GM21390 (cell line): ENCODE data around the gene SLCO3A1.
"Not testable (repeated sequence)": the region's sequence is repeated elsewhere in the genome, so short reads cannot be mapped to it uniquely, and the experiment has no call there.

ENCODE experiments used
- ATAC-seq: cut with Tn5 transposase; IDR thresholded peaks from one replicate; pipeline ENCODE4 v1.9.1; 2021; ENCODE audit not compliant: unreplicated experiment

Gene SLCO3A1

DNA sequence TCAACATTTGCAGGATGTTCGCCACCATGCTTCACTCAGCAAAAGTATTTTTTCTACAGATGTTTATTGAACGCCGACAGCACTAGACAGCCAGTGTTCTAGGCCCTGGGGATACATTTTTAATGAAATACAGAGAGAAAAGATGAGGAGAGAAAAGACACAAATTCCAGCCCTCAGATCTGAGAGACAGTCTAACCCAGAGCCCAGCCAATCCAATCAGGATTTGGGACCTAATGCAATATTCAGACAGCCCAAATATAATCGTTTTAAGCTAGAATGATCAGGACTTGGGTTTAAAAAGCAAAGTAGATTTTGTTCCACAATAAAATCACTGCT is 174.8 kb downstream of the SLCO3A1 start:
- ATAC-seq: no peak

DNA sequence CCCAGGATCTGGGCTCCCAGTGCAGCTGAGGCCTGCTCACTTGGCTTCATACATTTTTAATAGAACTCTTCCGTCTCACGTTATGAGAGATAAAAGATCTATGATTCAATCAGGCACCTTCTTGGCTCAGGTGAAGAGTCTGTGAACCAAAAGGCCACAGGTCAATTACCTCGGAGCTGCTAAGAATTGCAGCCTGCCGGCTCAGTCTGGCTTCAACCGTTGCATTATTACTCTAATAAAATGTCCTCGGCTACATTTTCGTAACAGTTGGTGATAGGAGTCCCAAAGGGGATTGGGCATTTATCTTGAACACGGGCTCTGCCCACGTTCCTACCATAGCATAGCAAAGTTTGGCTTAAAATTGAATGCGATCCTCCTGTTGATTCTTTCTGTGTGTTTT is 176.3 kb downstream of the SLCO3A1 start:
- ATAC-seq: no peak

DNA sequence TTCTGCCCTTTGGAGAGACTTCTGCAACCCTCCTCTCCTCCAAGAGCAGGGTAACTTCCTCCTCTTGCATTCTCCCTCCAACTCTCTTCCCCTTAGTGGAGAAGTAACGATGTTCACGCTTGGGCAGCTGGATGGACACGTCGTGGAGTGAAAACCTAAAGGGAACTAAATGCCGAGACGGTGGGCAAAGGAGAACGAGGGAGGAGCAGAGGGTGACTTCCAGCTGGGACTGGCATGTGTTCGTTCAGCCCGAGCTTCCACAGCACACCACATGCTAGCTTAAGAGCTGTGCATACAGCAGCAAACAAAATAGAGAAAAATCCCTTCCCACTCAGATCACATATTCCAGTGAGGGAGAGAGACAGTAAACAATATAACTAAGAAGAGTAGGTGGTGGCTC is 179.8 kb downstream of the SLCO3A1 start:
- no peak for ATAC-seq

DNA sequence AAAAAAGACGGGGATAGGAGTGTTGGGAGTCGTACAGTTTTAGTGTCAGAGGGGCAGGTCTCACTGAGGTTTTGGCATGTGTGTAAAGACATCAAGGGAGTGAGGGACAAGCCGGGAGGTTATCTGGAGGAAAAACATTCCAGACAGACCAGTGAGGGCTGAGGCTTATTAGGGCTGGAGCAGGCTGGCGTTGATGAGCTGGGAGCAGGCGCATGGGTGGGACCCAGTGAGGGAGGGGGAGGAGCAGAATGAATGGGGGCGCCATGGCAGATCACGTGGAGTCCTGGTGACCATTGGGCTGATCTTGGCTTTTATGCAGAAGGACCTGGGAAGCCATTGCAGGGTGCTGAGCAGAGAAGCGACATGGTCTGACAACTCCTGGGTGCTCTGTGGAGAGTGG is 180.2 kb downstream of the SLCO3A1 start:
- ATAC-seq: no peak

DNA sequence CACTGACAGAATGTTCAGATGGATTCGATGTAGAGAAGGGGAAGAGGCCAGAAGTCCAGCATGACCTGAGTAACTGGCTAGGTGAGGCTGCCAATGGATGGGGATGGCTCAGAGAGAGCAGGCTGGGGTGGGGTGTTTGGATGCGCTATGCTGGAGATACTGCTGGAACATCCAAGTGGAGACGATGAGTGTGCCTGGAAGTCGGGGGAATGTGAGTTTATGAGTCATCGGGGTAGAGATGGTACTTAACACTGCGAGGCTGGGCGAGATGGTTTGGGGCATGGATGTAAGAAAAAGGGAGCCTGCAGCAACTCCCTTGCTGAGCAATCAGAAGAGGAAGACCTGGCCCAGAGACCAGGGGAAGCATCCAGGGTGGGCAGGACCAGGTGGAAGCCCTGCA is 180.7 kb downstream of the SLCO3A1 start:
- ATAC-seq: no peak

DNA sequence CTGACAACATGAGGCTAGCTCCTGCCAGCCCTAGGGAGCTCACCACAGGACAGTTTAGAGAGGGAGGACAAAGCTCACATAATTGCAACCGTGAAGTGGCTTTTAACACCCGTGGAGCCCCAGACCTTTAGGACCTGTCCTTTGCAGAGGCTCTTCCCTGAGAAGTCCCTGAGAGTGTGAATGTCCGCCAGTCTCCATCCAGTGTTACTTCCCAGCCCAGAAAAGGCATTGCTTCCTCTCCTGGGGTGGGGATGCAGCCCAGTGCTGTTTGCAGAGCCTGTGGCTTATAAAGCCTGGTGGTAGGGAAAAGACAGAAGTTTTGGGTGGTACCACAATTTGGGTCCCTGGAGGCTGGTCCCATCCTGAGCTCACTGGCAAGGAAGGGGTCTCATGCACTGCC is 182.0 kb downstream of the SLCO3A1 start:
- no peak for ATAC-seq

DNA sequence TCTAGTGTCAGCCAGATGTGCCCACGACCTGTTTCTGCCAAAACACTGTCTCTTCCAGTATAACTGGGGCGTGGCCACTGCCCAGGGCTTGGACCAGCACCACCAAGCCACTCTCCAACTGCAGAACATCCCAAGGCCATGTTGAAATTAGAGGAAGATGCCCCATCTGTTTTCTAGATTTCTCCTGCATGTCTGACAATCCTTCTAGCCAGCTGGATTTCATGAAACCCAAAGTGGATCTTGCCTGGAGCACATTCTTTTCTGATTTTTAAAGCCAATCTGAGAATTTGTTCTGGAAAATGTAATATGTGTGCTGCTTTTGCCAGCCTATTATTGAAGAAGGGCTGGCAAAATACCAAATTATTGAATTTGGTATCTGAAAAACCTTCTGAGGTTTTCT is 182.5 kb downstream of the SLCO3A1 start:
- ATAC-seq: no peak

DNA sequence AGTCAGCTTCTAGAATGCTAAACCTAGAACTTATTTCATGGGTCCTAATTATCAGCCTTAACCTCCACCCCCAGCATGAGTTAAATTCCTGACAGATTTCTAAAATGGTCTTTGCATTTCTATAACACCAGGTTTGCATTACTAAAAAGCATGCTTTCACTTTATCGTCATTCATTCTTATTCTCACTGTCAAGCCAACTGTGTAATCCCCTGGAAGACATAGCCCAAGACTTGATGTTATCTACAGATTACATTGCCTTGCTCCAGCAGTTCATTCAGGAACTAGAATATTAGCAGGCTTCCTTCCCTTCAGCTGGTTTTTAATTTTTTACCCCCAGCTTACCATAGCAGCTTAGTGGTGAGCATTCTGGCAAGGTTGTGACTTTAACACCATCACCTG is 184.0 kb downstream of the SLCO3A1 start:
- no peak for ATAC-seq

DNA sequence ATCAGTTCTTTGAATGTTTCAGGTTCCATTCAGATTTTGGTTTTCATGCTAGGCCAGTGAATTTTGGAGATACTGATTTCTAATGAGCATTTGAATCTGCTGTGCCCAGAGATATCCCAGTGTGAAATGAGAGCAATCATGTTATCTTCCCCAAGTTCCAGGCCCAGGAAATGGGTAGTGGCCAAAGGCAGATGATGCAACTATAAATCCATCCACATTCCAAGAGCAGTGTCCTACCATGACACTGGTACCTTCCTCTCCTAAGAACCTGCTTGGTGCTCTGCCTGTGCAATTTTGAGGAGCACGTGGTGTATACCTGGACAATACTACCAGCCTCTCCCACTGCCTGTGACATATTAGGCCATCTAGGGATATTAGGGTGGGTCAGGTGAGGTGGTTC is 186.8 kb downstream of the SLCO3A1 start:
- no peak for ATAC-seq

DNA sequence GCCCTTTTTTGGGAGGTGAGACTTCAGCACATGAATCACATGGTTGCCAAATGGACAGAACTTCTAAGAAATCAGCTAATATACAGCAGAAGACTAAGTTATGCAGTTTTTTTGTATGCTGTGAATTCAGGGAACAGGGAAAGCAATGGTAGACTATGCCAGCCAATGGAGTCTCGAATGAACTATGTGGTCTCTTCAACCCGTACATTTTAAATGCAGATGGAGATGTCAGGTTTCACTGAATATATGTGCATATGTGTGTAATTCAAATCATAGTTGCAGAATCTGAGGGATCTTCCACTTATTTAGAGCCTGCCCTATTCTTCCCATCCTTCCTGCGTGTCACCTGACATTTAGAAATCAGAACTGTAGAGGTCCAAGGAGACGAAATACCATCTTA is 187.9 kb downstream of the SLCO3A1 start:
- no peak for ATAC-seq

DNA sequence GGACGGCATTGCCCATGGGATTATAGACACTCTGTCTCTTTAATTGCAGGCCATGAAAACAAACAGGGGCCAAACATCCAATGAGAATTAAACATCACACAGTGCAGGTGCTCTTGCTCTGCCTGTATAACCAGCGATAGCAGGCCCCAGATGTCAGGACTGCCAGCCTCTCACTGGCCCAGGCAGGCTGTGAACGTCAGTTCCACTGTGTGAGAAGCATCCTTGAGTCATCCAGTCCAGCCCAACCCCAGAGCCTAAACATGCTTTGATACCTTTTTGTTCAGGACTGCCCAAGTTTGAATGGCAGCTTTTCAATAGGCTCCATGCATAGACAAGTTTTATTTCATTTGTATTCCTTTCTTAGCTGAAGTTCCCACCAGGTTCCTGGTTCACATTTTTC is 189.8 kb downstream of the SLCO3A1 start:
- no peak for ATAC-seq

DNA sequence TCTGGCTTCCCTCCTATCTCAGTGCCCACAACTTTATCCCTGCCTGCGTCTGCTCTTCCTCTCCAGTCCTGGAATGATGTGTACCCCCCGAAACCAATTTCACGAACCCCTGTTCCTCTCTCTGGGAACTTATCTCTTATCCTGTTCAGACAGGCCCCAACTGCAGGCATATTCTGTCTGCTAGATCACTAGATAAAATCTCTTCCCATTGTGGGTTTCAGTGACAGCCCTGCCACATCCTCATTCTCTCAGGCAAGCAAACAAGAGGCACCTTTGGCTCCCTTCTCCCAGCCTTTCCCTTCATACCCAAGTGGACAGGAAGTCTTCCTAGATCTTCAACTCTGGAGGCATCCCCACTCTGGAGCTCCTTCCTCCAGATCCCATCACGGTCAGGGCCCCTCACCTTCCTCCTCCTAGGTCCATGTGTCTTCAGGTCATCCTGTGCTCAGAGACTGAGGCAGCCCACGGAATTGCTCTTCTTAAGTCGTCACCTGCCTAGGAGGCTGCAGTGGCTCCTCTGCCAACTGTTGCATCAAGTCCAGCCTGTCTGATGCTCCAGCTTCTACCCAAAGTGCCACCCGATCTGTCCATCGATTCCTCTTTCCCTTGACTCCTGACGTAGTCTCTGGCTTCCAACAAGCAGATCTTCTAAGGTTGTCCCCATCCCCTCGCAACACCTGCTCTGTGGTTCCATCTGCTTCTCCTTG is 190.8 kb downstream of the SLCO3A1 start:
- ATAC-seq: no peak

DNA sequence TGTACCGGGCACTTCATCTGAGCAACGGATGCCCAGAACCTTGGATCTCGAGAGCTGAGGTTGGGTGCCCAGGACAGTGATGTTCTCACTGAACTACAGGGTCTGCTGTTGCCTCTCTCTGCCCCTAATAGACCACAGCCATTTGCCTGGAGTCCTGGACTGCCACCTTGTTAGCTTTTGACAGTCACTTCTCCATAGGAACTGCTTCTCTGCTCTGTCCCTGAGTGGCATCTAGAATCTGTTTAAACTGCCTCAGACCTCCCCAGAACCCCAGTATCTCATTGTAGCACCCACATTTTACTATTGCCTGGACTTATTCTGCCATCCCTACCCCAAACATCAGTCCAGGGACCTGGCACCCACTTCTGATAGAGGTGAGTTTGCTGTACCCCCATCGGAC is 194.4 kb downstream of the SLCO3A1 start:
- no peak for ATAC-seq

DNA sequence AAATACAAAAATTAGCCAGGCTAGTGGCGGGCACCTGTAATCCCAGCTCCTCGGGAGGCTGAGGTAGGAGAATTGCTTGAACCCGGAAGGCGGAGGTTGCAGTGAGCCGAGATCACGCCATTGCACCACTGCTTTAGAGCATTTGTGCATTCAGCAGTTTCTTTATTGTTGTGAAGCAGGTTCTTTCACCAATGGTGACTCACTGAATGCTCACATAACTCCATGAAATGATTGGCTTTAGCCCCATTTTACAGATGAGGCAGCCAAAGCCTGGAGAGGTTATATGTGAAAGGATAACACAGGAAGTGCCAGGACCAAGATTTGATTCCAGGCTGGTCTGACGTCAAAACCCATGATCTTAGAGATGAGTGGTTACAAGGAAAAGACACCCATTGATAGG is 195.2 kb downstream of the SLCO3A1 start:
- ATAC-seq: no peak

DNA sequence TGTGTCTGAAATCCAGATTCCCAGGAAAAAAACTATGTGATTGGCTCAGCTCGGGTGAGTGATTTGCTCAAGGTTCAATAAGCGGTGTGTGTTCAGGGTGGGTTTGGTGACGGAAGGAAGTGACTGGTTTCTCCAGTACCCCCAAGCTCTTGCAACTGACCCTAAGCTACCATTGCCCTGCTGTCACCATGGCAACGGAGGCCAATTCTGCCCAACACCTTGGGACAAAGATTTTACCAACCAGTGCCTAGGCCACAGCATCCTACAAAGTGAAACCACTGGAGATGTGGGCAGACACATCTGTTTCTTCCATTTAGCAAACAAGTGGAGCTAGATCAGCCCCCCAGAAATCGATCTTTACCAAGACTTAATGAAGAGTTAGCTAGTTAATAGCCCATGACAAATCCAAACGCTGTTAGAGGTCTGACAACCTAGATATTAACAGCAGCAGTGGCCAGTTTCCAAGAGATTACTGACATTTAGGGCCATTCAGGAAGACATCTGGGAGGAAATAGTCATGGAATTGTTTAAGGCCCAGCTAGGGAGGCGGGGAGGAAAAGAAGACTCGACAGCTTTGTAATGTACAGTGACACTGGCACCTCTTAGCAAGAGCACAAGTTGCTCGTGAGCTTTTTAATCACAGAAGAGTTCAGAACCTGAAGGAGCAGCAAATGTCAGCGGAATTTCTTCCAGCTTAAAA is 195.9 kb downstream of the SLCO3A1 start:
- no peak for ATAC-seq

DNA sequence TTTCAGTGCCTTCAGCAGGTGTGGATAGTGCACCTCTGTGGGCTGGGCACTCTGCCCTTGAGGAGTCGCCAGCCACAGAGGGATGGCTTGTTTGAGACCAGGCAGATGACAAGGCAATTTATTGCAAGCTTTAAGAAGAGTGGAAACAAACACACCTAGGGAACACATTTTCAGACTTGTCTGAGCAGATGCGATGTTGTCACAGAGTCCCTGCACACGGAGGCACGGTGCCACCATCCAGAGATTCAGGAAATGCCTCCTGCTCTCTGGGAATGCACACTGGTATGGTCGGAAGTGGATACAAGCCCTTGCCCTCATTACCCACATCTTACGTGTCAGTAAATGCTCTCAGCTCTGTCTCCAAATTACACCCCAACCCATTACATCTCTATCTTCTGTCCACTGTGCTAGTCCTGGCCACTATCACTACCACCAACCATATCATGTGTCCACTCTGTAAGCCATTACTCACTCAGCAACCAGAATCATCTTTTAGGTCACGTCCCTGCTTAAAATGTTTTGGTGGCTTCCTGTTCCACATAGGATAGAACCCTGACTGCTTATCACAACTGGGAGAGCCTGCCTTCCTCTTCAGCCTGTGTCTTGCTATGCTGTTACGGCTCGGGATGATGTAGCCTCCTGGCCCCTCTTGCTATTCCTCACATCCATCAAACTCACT is 196.9 kb downstream of the SLCO3A1 start:
- ATAC-seq: no peak

DNA sequence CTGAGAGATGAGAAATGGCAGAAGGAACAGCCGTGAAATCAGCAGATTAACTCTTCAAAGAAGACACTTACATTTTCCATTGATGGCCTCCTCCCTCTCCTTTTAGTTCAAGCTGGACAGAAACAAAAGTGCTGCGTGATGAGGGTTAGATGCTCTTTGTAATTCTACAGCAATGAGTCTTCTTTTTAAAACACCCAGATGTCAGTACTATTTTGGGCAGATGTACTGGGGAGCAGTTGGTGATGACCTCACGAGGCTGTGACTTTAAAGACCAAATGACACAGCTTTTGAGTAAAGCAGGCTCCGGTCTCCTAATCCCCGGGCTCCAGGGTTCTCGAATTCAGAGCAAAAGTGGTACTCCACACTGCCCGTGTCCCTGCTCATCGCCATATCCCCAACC is 198.2 kb downstream of the SLCO3A1 start:
- ATAC-seq: no peak

DNA sequence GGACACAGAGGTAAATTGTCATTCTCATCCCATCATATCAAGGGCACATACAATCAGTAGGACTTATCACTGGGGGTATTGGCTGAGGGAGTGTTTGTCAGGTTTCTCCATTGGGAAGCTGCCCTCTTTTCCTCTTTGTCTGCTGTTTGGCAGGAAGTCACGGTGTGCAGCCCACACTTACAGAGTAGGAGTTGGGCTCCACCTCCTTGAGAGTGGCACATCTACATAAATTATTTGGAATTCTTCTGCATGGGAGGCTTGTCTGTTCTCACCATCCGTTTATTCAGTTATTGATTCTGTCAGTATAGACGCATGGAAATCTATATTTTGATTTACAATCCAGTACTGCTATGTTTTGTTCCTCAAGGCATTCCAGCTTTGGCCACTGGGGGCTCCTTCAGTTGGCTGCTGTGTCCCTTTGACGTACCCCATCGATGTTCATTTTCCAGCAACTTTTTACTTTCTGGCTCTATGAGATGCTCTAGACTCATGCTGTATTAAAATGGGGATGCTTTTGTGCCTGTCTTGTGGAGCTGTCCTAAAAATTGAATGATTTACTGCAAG is 200.3 kb downstream of the SLCO3A1 start:
- ATAC-seq: no peak

DNA sequence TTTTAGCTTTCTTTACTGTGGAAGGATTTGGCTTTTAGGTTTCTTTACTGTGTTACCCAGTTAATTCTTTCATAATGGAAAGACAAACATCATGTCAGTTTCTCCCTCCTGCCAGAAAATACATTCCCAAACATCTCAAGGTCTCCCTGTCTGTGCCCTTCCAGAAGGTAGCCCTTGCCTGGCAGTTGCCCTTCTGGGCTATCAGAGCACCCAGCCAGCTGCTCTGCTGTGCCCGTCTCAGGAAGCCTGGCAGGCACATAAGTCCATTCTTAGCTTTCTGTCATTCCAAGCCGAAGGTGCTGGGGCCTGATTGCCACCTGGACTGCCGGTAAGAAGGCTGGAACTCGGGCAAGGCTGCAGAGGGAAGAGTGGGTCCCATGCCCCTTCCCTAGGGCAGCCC is 203.4 kb downstream of the SLCO3A1 start:
- no peak for ATAC-seq

DNA sequence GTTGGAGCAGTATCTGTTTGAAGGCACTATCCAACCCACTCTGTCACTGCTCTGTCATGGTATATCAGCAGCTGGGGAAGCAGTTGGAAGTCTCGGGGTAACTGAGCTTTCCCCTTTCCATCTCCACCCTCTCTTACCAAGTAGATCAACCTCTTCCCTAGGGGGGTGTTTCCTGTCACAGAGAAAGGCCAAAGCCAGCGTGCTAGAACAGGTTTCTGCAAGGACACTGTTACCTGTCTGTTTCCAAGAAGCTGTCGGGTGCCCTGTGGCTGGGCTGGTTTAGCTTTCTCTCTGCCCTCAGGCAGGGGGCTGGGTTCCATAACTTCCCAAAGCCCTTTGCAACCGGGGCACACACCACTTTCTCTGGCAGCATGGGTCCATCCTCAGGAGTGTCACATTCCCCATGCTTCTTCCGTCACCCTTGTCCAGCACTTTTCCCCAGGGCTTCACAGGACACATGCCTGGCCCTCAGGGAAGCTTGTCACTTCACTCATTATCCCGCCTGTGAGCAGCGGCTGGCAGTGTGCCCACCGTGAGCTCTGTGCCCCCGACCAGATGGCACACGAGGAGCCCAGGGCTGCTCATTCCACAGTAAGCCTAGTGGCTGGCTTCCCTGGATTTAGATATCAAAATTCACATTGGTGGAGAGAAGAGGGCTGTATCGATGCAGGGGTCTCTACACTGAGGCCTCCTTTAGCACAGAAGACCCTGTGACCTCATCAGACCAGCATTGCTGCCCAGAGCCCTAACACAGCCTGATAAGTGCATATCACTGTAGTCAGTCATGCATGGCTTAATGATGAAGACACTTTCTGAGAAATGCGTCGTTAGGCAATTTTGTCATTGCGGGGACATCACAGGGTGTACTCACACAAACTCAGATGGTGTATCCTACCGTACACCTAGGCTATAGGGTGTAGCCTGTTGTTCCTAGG is 205.8 kb downstream of the SLCO3A1 start:
- ATAC-seq: no peak

DNA sequence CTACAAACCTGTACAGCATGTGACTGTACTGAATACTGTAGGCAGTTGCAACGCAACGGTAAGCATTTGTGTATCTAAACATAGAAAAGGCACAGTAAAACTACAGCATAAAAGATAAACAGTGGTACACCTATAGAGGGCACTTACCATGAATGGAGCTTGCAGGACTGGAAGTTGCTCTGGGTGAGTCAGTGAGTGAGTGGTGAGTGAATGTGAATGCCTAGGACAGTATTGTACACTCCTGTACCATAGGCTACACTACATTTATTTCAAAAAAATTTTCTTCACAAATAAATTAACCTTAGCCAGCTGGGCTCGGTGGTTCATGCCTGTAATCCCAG is 206.4 kb downstream of the SLCO3A1 start:
- not testable (repeated sequence) for ATAC-seq
